Mucosa of stomach (tissue), 1 donor: Measurements from ENCODE around the gene XPO1.
"Not testable (repeated sequence)": the region's sequence is repeated elsewhere in the genome, so short reads cannot be mapped to it uniquely, and the experiment has no call there.

ENCODE experiments used
- H3K27me3 ChIP-seq: one replicate; pipeline ENCODE4 v1.7.0; 2013; ENCODE audit warnings: mild to moderate bottlenecking, low read length; ENCODE audit not compliant: control insufficient read depth, insufficient read depth
- H3K36me3 ChIP-seq: one replicate; pipeline ENCODE4 v1.7.0; 2013; ENCODE audit warnings: low read length; ENCODE audit not compliant: control insufficient read depth, insufficient read depth
- H3K4me1 ChIP-seq: one replicate; pipeline ENCODE4 v1.7.0; 2013; ENCODE audit warnings: mild to moderate bottlenecking, low read length; ENCODE audit not compliant: control insufficient read depth, insufficient read depth
- H3K4me3 ChIP-seq: one replicate; pipeline ENCODE4 v1.7.0; 2013; ENCODE audit warnings: low read length
- H3K9ac ChIP-seq: one replicate; pipeline ENCODE4 v1.7.0; 2013; ENCODE audit warnings: mild to moderate bottlenecking, low read length, moderate library complexity
- H3K9me3 ChIP-seq: one replicate; pipeline ENCODE4 v1.7.0; 2013; ENCODE audit warnings: mild to moderate bottlenecking, low read length, moderate library complexity; ENCODE audit not compliant: control insufficient read depth
- donor health status: Pancreatic carcinoma.

Gene XPO1

GRCh38 chr2:61471905-61472805, 66.0 kb downstream of the XPO1 start:
- H3K9ac ChIP-seq, result peak overlapping the region; percentile 99
- H3K4me3 ChIP-seq, result peak overlapping the region; percentile 94
- peaks cover 9% of the 10 kb centered on the region for H3K4me1 ChIP-seq
- H3K36me3 ChIP-seq, result no peaks in the 10 kb centered on the region
- H3K9me3 ChIP-seq, result no peaks in the 10 kb centered on the region
- H3K27me3 ChIP-seq, result no peaks in the 10 kb centered on the region

GRCh38 chr2:61470965-61471904, 66.9 kb downstream of the XPO1 start, which contains the start of gene USP34:
USP34 (minus strand) TSS chr2:61471087; CDS start chr2:61470692, 395 bp downstream.
- no peaks in the 10 kb centered on the region for H3K27me3 ChIP-seq
- peaks cover 9% of the 10 kb centered on the region for H3K4me1 ChIP-seq

DNA sequence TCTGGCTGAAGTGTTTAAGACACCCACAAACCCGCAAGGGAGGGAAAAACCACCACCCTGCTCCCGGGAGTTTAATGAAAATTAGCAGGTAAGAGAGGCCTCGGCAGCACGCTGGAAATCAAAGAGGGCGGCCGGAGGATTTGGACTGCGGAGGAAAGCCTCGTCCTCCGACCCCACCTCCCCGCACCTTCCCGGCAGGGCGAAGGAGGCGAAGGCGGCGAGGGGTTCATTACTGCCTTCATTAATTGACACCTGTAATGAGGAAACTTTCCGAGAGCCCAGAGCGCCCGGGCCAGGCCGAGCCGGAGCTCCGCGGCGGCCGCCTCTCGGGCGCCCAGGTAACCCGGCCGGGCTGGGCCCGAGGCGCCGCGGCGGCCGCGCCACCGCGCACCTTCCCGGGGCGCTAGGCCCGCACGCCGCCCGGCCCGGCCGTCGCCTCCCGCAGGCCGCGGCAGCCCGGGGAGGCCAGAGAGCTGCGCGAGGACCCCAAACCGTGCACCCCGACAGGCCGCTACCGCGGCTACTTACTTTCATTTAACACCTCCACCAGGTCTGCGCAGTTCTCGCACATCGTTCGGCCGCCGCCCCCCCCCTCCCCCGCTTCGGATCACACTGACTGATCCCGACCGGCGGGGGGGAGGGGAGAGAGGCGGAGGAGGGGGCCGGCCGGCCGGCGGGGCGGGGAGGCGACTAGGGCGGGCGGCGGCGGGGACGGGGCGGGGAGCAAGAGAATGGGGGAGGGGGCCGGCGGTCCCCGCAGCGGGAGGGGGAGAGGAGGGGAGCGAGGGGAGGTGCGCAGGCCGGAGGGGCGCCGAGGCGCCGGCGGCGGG, 67.8 kb downstream of the XPO1 start:
- Histone ChIP-seq H3K4me3 (peak overlapping the region; percentile 60), H3K9me3 (no peaks in the 10 kb centered on the region), H3K27me3 (no peaks in the 10 kb centered on the region), H3K36me3 (no peaks in the 10 kb centered on the region), H3K9ac (peak overlapping the region; percentile 89), H3K4me1 (peaks cover 9% of the 10 kb centered on the region)

More at GRCh38 chr2:61470965-61471904, 66.9 kb downstream of the XPO1 start, which contains the start of gene USP34:
- Histone ChIP-seq H3K36me3 (no peaks in the 10 kb centered on the region), H3K9ac (peak within 1 kb of the TSS; percentile 99), H3K9me3 (no peaks in the 10 kb centered on the region), H3K4me3 (peak within 1 kb of the TSS; percentile 94)

DNA sequence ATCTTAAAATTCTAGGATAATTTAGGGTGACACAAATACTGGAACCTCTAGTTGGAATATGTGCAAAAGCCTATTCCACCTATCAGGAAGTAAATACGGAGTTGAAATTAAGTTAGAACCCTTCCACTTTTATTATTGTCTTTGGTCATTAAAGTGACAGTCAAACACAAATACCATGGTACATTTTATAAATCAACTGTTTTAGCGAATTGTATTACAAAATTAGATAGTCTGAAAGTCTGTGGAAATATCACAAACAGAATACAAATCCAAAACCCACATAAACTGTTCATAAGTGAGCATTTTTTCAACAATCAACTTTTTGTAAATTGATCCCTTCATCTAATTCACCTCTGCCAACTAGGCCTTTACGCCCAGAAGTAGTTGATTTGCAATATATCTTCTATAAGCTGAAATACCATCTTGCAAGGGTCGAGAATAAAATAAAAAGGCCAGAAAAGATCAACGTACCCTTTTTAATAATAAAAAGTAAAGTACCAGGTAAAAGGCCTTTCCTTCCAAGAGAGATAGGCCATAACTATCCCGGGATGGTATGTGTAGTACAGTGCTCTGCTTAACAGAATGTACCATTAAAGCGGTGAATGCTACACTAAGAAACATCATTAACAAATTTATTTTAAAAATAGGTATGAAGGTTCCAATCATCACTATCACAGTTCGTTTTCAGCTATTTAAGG, 68.6 kb downstream of the XPO1 start:
- peak overlapping the region; percentile 60 for H3K4me3 ChIP-seq
- peaks cover 9% of the 10 kb centered on the region for H3K4me1 ChIP-seq
- H3K9ac ChIP-seq, result peak overlapping the region; percentile 89
- H3K36me3 ChIP-seq, result no peaks in the 10 kb centered on the region
- H3K27me3 ChIP-seq, result no peaks in the 10 kb centered on the region
- H3K9me3 ChIP-seq, result no peaks in the 10 kb centered on the region

GRCh38 chr2:61468231-61468630, 69.9 kb downstream of the XPO1 start:
- H3K9me3 ChIP-seq, H3K27me3 ChIP-seq, H3K36me3 ChIP-seq, H3K9ac ChIP-seq, H3K4me3 ChIP-seq, H3K4me1 ChIP-seq: not testable (repeated sequence)

GRCh38 chr2:61465045-61465444, 73.1 kb downstream of the XPO1 start:
- H3K4me3 ChIP-seq, result no peak overlapping the region
- no peak overlapping the region for H3K9ac ChIP-seq
- H3K27me3 ChIP-seq, result no peaks in the 10 kb centered on the region
- H3K9me3 ChIP-seq, result no peaks in the 10 kb centered on the region
- H3K4me1 ChIP-seq, result peaks cover 9% of the 10 kb centered on the region
- no peaks in the 10 kb centered on the region for H3K36me3 ChIP-seq

GRCh38 chr2:61463769-61464475, 74.2 kb downstream of the XPO1 start:
- Histone ChIP-seq H3K4me3 (no peak overlapping the region), H3K9me3 (no peaks in the 10 kb centered on the region), H3K4me1 (peaks cover 9% of the 10 kb centered on the region), H3K27me3 (no peaks in the 10 kb centered on the region), H3K9ac (no peak overlapping the region), H3K36me3 (no peaks in the 10 kb centered on the region)

- H3K9ac ChIP-seq, result no peak overlapping the region
- H3K36me3 ChIP-seq, result no peaks in the 10 kb centered on the region
- peaks cover 2% of the 10 kb centered on the region for H3K4me1 ChIP-seq
- no peaks in the 10 kb centered on the region for H3K27me3 ChIP-seq
- H3K4me3 ChIP-seq, result no peak overlapping the region
- no peaks in the 10 kb centered on the region for H3K9me3 ChIP-seq
Observed at GRCh38 chr2:61461404-61461803, 76.8 kb downstream of the XPO1 start.

DNA sequence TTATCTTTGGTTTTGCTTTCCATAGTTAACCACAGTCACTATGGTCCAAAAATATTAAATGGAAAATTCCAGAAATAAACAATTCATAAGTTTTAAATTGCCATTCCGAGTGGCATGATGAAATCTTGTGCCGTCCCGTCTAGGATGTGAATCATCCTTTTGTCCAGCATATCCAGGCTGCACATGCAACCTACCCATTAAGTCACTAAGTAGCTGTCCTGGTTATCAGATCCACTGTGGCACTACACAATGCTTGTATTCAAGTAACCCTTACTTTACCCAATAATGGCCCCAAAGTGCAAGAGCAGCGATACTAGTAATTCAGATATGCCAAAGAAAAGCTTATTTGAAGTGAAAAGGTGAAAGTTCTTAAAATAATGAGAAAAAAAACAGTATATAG, 78.0 kb downstream of the XPO1 start:
- no peaks in the 10 kb centered on the region for H3K36me3 ChIP-seq
- no peaks in the 10 kb centered on the region for H3K9me3 ChIP-seq
- no peak overlapping the region for H3K9ac ChIP-seq
- H3K4me3 ChIP-seq, result no peak overlapping the region
- no peaks in the 10 kb centered on the region for H3K27me3 ChIP-seq
- H3K4me1 ChIP-seq, result peaks cover 11% of the 10 kb centered on the region

DNA sequence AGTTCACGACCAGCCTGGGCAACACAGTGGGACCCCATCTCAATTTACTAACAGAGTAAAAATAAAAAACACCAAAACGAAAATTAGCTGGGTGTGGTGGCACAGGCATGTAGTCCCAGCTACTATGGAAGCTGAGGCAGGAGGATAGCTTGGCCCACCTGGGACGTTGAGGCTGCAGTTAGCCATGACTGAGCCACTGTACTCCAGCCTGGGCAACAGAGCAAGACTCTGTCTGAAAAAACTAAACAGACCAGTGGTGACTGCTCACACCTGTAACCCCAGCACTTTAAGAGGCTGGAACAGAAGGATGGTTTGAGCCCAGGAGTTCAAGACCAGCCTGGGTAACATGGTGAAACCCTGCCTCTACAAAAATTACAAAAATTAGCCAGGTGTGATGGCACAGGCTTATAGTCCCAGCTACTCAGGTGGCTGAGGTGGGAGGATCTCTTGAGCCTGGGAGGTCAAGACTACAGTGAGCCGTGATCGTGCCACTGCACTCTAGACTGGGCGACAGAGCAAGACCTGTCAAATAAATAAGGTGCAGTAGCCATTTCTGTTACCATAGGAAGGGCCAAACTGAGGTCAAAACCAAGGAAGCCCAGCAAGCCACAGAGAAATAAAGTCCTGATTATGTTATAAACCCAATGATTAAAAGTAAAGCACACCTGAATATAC, 81.3 kb downstream of the XPO1 start:
- peaks cover 11% of the 10 kb centered on the region for H3K4me1 ChIP-seq

More for the DNA sequence above, 81.3 kb downstream of the XPO1 start:
- H3K9ac ChIP-seq, result no peak overlapping the region
- no peak overlapping the region for H3K4me3 ChIP-seq
- no peaks in the 10 kb centered on the region for H3K36me3 ChIP-seq
- no peaks in the 10 kb centered on the region for H3K27me3 ChIP-seq
- no peaks in the 10 kb centered on the region for H3K9me3 ChIP-seq
